WERI-Rb-1 (cell line): ENCODE measurements around the gene CAMK4.

Experiments used
- DNase-seq: peaks from one replicate; pipeline ENCODE4 v3.0.0-alpha.2; 2020
- H3K27ac ChIP-seq: fragments of 250-450 bp; sonication (Bioruptor Pico); 2 replicates; pipeline ENCODE4 v1.5.1; 2020; ENCODE audit warnings: mild to moderate bottlenecking, moderate library complexity
- H3K27me3 ChIP-seq: fragments of 250-450 bp; sonication (Bioruptor Pico); 2 replicates; pipeline ENCODE4 v1.5.1; 2021; ENCODE audit warnings: mild to moderate bottlenecking, low read depth, moderate library complexity; ENCODE audit not compliant: insufficient read depth, severe bottlenecking
- H3K36me3 ChIP-seq: fragments of 250-450 bp; sonication (Bioruptor Pico); 2 replicates; pipeline ENCODE4 v1.5.1; 2020; ENCODE audit warnings: mild to moderate bottlenecking, moderate library complexity
- H3K4me3 ChIP-seq: 2 replicates; pipeline ENCODE4 v1.5.1; 2011; ENCODE audit warnings: low read depth, mild to moderate bottlenecking, control low read depth, low read length
- H3K9me3 ChIP-seq: fragments of 250-450 bp; sonication (Bioruptor Pico); 2 replicates; pipeline ENCODE4 v1.5.1; 2021; ENCODE audit warnings: mild to moderate bottlenecking, moderate library complexity; ENCODE audit not compliant: severe bottlenecking
- CTCF ChIP-seq: IDR thresholded peaks from 2 replicates; pipeline ENCODE4 v1.5.1; 2011; ENCODE audit warnings: low read depth, mild to moderate bottlenecking, control low read depth, inconsistent platforms, low read length

The CAMK4 gene

DNA sequence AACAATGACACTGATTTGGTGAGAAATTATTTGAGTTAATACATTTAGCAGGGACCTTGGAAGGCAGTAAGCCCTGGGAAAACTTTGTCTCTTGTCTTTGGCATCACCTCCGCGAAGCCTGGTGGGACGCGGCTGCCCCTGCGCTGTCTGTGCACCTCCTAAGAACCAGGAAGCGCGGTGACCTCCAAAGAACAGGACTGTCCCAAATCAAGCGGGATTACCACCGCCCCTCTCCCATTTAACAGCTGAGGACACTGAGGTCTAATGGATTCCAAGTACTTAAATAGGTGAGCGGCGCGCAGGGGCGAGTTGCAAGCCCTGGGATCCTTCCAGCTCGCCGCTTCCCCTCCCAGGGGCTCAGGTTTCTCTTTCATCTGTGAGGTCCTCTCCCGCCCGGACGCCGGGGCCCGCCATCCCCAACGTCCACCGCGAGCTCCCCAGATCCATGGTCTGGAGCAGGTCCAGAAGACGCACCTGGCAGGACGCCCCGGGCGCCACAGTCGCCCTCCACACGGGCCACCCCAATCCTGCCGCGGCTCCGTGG lies 287.7 kb downstream of the CAMK4 start:
- TF ChIP-seq CTCF = no peak
- no peak for DNase-seq
- Histone ChIP-seq H3K36me3 (no peaks in the 10 kb centered on the region), H3K4me3 (peak overlapping the region; percentile 86), H3K27ac (peak overlapping the region; percentile 85), H3K9me3 (no peaks in the 10 kb centered on the region), H3K27me3 (no peaks in the 10 kb centered on the region)

DNA sequence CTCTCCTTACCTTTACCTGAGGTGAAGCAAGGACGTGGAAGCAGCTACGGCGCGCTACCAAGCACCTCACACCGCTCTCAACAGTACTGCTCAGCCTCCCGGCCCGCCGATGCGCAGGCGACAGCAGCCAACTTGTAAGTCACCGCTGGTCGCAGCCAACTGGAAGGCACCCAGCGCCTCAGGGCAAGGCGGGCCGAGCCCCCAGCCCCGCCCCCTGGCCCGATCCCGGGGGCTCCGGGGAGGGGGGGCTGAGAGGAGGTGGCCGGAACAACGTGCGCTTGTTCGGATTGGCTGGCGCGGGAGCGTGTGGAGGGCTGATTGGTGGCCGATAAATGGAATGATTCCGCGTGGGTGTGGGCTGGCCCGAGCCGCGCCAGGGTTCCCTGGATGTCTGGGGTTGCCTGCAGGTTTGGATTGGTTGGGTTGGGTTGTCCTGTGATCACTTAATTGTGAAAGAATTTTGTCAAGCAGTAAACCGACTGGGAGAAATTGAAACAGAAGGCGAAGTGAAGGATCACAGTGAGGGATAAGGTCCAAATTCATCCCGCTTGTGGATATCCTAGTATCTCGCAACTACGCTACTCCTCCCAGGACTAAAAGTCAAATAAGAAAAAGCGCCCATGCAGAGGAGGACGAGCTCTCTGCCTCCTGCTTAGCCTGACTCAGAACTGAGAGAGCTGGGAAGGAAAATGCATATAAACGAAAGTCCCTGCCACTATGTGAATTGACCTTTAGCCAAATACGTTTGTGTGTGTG lies 288.4 kb downstream of the CAMK4 start, which contains the start of gene STARD4:
STARD4 (minus strand) TSS at position 161 of the 756 bp plus-strand sequence. CDS start 5,102 bp downstream, outside the sequence.
- DNase-seq = peak; percentile 97
- TF ChIP-seq CTCF = no peak
- Histone ChIP-seq H3K9me3 (no peaks in the 10 kb centered on the region), H3K27me3 (no peaks in the 10 kb centered on the region), H3K36me3 (no peaks in the 10 kb centered on the region), H3K27ac (peak within 1 kb of the TSS; percentile 85), H3K4me3 (peak within 1 kb of the TSS; percentile 86)

- no peak for DNase-seq
- Histone ChIP-seq H3K27me3 (no peaks in the 10 kb centered on the region), H3K4me3 (peak overlapping the region; percentile 86), H3K36me3 (no peaks in the 10 kb centered on the region), H3K27ac (peak overlapping the region; percentile 74), H3K9me3 (no peaks in the 10 kb centered on the region)
- TF ChIP-seq CTCF = no peak
Measured at GRCh38 chr5:111513131-111513520, 288.9 kb downstream of the CAMK4 start.

- no peak for TF ChIP-seq CTCF
- no peak for DNase-seq
- H3K4me3 ChIP-seq = no peak overlapping the region; the same call in 1 of the 2 replicates
- H3K9me3 ChIP-seq = no peaks in the 10 kb centered on the region
- no peaks in the 10 kb centered on the region for H3K27me3 ChIP-seq
- no peaks in the 10 kb centered on the region for H3K36me3 ChIP-seq
- H3K27ac ChIP-seq = no peak overlapping the region
Measured at GRCh38 chr5:111514087-111514486, 289.9 kb downstream of the CAMK4 start.

- no peak overlapping the region for H3K27ac ChIP-seq
- no peak for TF ChIP-seq CTCF
- H3K9me3 ChIP-seq = no peaks in the 10 kb centered on the region
- no peaks in the 10 kb centered on the region for H3K36me3 ChIP-seq
- no peaks in the 10 kb centered on the region for H3K27me3 ChIP-seq
- no peak for DNase-seq
- H3K4me3 ChIP-seq = no peak overlapping the region
Measured at GRCh38 chr5:111517853-111518501, 293.8 kb downstream of the CAMK4 start.
